PC-9 (cell line): ENCODE data around the gene MACROD1. TPM values are rescaled to one million over a fixed set of nuclear protein-coding genes. Genes with fewer than 3 reads are reported as not detected.

Experiments
- BruUV-seq: library from RNA; stranded (reverse); fragments of 400-500 nt; replicated peaks from 2 replicates; lab custom pipeline; 2021; lab: Mats Ljungman, UMichigan
- CTCF ChIA-PET: fragments of 300-600 bp; sonication (Branson Sonifier 250); formaldehyde crosslinking; loops from one replicate; lab custom pipeline; 2022; ENCODE audit warnings: antibody characterized with exemption; lab: Charles Lee
- POLR2A ChIA-PET: fragments of 300-600 bp; sonication (Branson Sonifier 250); formaldehyde crosslinking; loops from one replicate; lab custom pipeline; 2022; ENCODE audit warnings: antibody characterized with exemption; ENCODE audit not compliant: unreplicated experiment; lab: Charles Lee
- DNase-seq, 2 experiments: peaks; one replicate each; pipeline versions ENCODE4 v3.0.0 to v3.0.0-alpha.2; 2015 to 2022; ENCODE audit warnings: mixed read lengths in 1 of 2
- H2AFZ ChIP-seq: fragments of 200-600 bp; sonication (generic); 2 replicates; pipeline ENCODE4 v1.8.1; 2017; ENCODE audit warnings: antibody characterized with exemption
- H3F3A ChIP-seq: fragments of 200-600 bp; sonication (generic); 2 replicates; pipeline ENCODE4 v1.8.1; 2017; ENCODE audit warnings: antibody characterized with exemption, mild to moderate bottlenecking, low read depth; ENCODE audit not compliant: insufficient read depth
- H3K27ac ChIP-seq: fragments of 200-600 bp; sonication (generic); 2 replicates; pipeline ENCODE4 v1.6.1; 2016; ENCODE audit warnings: mixed run types
- H3K27me3 ChIP-seq: fragments of 200-600 bp; sonication (generic); 2 replicates; pipeline ENCODE4 v1.6.1; 2016; ENCODE audit warnings: low read depth, mixed run types; ENCODE audit not compliant: insufficient read depth
- H3K36me3 ChIP-seq: fragments of 200-600 bp; sonication (generic); 2 replicates; pipeline ENCODE4 v1.6.1; 2016; ENCODE audit warnings: low read depth, mixed run types
- H3K4me1 ChIP-seq: fragments of 200-600 bp; sonication (generic); replicated peaks from 2 replicates; pipeline ENCODE4 v1.6.1; 2016; ENCODE audit warnings: mixed run types; ENCODE audit not compliant: insufficient read depth
- H3K4me2 ChIP-seq: fragments of 200-600 bp; sonication (generic); 2 replicates; pipeline ENCODE4 v1.6.1; 2017; ENCODE audit warnings: mixed run types
- H3K4me3 ChIP-seq: fragments of 200-600 bp; sonication (generic); 2 replicates; pipeline ENCODE4 v1.6.1; 2016; ENCODE audit warnings: mixed run types
- H3K79me2 ChIP-seq: fragments of 200-600 bp; sonication (generic); 2 replicates; pipeline ENCODE4 v1.6.1; 2017; ENCODE audit warnings: low read depth, mixed run types
- H3K9me2 ChIP-seq: fragments of 200-600 bp; sonication (generic); 2 replicates; pipeline ENCODE4 v1.8.1; 2017; ENCODE audit warnings: mild to moderate bottlenecking; ENCODE audit not compliant: insufficient read depth
- H3K9me3 ChIP-seq: fragments of 200-600 bp; sonication (generic); 2 replicates; pipeline ENCODE4 v1.8.1; 2016; ENCODE audit warnings: low read depth; ENCODE audit not compliant: insufficient read depth
- H4K20me1 ChIP-seq: fragments of 200-600 bp; sonication (generic); 2 replicates; pipeline ENCODE4 v1.8.1; 2017; ENCODE audit not compliant: insufficient read depth
- EZH2 ChIP-seq: fragments of 200-600 bp; sonication (generic); IDR thresholded peaks from 2 replicates; pipeline ENCODE4 v1.8.0; 2017; ENCODE audit warnings: antibody characterized with exemption, low read depth
- intact Hi-C: fragments of 100-400 bp; cut with micrococcal nuclease; formaldehyde crosslinking; loops from one replicate; pipeline ENCODE4 v1.10.0; 2022; ENCODE audit not compliant: unreplicated experiment
- total RNA-seq: library from RNA; stranded (reverse); gene quantifications from 2 replicates; pipeline ENCODE4 v1.2.3, GENCODE V29; 2021
- TF ChIP-seq, protein P1 (sequence below): fragments of 200-600 bp; sonication (generic); conservative IDR thresholded peaks from 2 replicates; pipeline ENCODE4 v1.6.1; 2017; ENCODE audit warnings: mixed run types, antibody characterized with exemption, mild to moderate bottlenecking, moderate library complexity

MACROD1 gene
- total RNA-seq, 1 experiment from 2014 or later, result 41.0 TPM

DNA sequence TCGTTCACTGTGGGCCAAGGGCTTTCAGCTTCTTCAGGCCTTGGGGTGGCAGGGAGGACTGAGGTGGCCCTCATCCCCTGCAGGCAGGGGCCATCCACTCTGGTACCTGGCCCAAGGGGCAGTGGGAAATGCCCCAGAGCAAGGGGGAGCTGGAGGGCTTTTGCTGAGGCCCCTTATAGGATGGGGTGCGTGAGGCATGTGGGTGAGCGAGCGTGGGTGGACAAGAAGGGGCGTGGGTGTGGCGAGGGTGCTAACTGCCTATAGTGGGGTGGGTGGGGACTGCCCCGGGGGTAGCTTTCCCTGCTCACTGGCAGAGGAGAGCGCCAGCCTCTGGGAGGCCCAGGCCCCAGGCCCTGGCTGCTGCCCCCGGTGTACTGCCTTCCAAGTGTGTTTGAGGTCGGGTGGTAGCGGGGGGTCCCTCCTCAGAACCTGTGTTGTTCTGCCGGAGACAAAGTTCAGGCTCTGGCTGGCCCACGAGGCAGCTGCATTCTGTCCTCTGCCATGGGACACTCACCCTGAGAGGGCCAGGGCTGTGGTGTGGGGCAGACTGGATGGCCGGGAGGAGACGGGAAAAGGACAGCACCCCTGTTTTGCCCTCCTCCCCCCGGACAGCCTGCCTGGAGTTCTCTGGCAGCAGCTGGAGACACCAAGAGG, 126.8 kb downstream of the MACROD1 start:
- intact Hi-C loops, result no loop called here
- Histone ChIP-seq H3K79me2 (no peaks in the 10 kb centered on the region), H3K27me3 (no peaks in the 10 kb centered on the region), H3K4me3 (no peak overlapping the region), H3F3A (peaks cover 9% of the 10 kb centered on the region; the same call in 1 of the 2 replicates), H3K9me3 (no peaks in the 10 kb centered on the region), H4K20me1 (peaks cover 45% of the 10 kb centered on the region), H3K27ac (no peak overlapping the region), H2AFZ (no peak overlapping the region), H3K36me3 (no peaks in the 10 kb centered on the region), H3K9me2 (no peaks in the 10 kb centered on the region), H3K4me2 (no peak overlapping the region), H3K4me1 (no peaks in the 10 kb centered on the region)
- no peak for DNase-seq
- BruUV-seq, result no TSS peak
- TF ChIP-seq EZH2, result no peak
- TF ChIP-seq, protein P1, sequence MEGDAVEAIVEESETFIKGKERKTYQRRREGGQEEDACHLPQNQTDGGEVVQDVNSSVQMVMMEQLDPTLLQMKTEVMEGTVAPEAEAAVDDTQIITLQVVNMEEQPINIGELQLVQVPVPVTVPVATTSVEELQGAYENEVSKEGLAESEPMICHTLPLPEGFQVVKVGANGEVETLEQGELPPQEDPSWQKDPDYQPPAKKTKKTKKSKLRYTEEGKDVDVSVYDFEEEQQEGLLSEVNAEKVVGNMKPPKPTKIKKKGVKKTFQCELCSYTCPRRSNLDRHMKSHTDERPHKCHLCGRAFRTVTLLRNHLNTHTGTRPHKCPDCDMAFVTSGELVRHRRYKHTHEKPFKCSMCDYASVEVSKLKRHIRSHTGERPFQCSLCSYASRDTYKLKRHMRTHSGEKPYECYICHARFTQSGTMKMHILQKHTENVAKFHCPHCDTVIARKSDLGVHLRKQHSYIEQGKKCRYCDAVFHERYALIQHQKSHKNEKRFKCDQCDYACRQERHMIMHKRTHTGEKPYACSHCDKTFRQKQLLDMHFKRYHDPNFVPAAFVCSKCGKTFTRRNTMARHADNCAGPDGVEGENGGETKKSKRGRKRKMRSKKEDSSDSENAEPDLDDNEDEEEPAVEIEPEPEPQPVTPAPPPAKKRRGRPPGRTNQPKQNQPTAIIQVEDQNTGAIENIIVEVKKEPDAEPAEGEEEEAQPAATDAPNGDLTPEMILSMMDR, result no peak
- CTCF ChIA-PET, result interaction anchor here (0.6 to 1.0 kb wide), 2 partner anchors 9 to 154 kb away, joined by 3 to 5 read pairs; no protein-coding TSS in a partner anchor
- POLR2A ChIA-PET, result no interaction called here

DNA sequence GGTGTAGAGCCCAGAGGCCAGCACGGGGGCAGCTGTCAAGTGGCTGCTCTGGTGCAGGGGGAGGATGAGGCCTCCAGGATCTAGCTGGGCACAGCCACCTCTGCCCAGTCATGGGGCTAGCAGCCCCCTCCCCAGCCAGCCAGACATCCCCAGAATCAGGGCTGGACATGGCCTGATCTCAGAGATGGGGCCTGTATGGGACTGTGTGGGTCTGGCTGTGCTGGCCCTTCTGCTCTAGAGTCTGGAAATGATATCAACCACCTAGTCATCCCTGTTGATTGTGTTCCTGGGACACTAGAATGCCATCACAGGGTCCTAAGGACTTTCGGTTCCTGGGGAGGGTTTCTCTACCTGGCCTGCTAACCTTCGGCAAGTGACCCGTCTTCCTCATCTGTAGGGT, 127.4 kb downstream of the MACROD1 start:
- H3K9me2 ChIP-seq, result no peaks in the 10 kb centered on the region
- no peaks in the 10 kb centered on the region for H3K4me1 ChIP-seq
- H3K27ac ChIP-seq, result no peak overlapping the region
- no peak overlapping the region for H2AFZ ChIP-seq
- H3K4me3 ChIP-seq, result no peak overlapping the region
- H3K4me2 ChIP-seq, result no peak overlapping the region
- H3K9me3 ChIP-seq, result no peaks in the 10 kb centered on the region
- H3F3A ChIP-seq, result peaks cover 9% of the 10 kb centered on the region; the same call in 1 of the 2 replicates
- no peak for TF ChIP-seq EZH2
- TF ChIP-seq, protein P1, result no peak
- intact Hi-C loops, result no loop called here
- H4K20me1 ChIP-seq, result peaks cover 43% of the 10 kb centered on the region
- CTCF ChIA-PET, result interaction anchor here (1.0 kb wide), 1 partner anchor 9 kb away, joined by 3 read pairs; no protein-coding TSS in a partner anchor
- DNase-seq, result no peak
- no peaks in the 10 kb centered on the region for H3K79me2 ChIP-seq
- H3K36me3 ChIP-seq, result no peaks in the 10 kb centered on the region
- POLR2A ChIA-PET, result no interaction called here
- no peaks in the 10 kb centered on the region for H3K27me3 ChIP-seq
- no TSS peak for BruUV-seq

DNA sequence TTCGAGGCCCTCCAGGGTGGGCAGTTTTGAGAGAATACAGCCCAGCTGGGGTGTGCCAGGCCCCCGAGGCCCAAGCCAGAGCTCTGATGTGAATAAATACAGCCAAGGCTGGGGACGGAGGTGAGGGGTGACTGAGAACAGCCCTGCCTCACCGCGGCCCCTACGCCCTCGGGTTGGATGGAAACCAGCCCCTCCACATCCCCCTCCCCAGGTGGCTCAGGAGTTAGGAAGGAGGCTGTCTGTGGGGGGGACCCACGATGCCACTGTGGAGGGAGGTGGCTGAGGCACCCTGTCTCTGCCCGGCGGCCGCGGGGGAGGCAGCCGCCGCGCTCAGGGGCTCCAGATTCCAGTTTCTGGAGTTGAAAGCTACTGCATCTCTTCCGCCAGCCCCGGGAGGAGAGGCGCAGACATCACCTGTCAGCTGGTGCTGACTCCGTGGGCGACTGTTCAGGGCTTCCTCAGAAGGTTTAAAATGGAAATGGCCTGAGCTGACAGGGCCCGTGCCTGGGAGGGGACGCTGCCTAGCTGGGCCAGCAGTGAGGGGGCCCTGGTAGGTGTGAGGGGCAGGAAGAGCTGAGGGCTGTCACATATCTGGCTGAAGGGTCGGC, 128.8 kb downstream of the MACROD1 start:
- no peaks in the 10 kb centered on the region for H3K9me3 ChIP-seq
- H3K9me2 ChIP-seq, result no peaks in the 10 kb centered on the region
- no peak overlapping the region for H3K27ac ChIP-seq
- H3K79me2 ChIP-seq, result no peaks in the 10 kb centered on the region
- no TSS peak for BruUV-seq
- H2AFZ ChIP-seq, result no peak overlapping the region
- no peak for TF ChIP-seq EZH2
- TF ChIP-seq, protein P1, result no peak
- no peaks in the 10 kb centered on the region for H3K27me3 ChIP-seq
- H3K4me2 ChIP-seq, result no peak overlapping the region
- no peak overlapping the region for H3K4me3 ChIP-seq
- H4K20me1 ChIP-seq, result peaks cover 36% of the 10 kb centered on the region
- DNase-seq, result no peak
- no peaks in the 10 kb centered on the region for H3K4me1 ChIP-seq
- intact Hi-C loops, result no loop called here
- peaks cover 9% of the 10 kb centered on the region; the same call in 1 of the 2 replicates for H3F3A ChIP-seq
- CTCF ChIA-PET, result no interaction called here
- H3K36me3 ChIP-seq, result no peaks in the 10 kb centered on the region
- POLR2A ChIA-PET, result interaction anchor here (0.6 kb wide), 2 partner anchors 57 to 524 kb away, joined by 3 to 4 read pairs; no protein-coding TSS in a partner anchor
